K562 (cell line): ENCODE data around the gene MYO3B. TPM values are rescaled to one million over a fixed set of nuclear protein-coding genes. Genes with fewer than 3 reads are reported as not detected.
A peak's percentile ranks its signal among the peaks of the same experiment; 100 is the strongest.

ENCODE experiments used
- ATAC-seq: fragments of 200-7000 bp; cut with Tn5 transposase; 3 replicates; pipeline ENCODE4 v1.9.1; 2020; ENCODE audit warnings: moderate library complexity
- BruUV-seq: library from RNA; stranded (reverse); fragments of 400-500 nt; replicated peaks from 2 replicates; lab custom pipeline; 2021; lab: Mats Ljungman, UMichigan
- CTCF ChIA-PET: fragments of 300-600 bp; formaldehyde crosslinking; extraction: SDS; loops from one replicate; lab custom pipeline; 2021; ENCODE audit warnings: low intra/inter-chr PET ratio; lab: Yijun Ruan, JAX
- POLR2A ChIA-PET: fragments of 300-600, 350-650 bp; sonication (Branson Sonifier 250); formaldehyde crosslinking; extraction: SDS; loops from one replicate; lab custom pipeline; 2021; ENCODE audit warnings: antibody characterized with exemption, inconsistent platforms; lab: Yijun Ruan, JAX
- DNase-seq, 4 experiments: peaks; one replicate each; pipeline versions ENCODE4 v3.0.0 to v3.0.0-alpha.2; 2011 to 2018; ENCODE audit warnings: low spot score in 3 of 4, mixed read lengths in 3 of 4; ENCODE audit errors: extremely low read depth in 1 of 4
- FAIRE-seq: peaks from 2 replicates; lab custom pipeline; 2011; peaks lifted over from hg19 to GRCh38; lab: Jason Lieb, UNC
- H2AFZ ChIP-seq: 2 replicates; pipeline ENCODE4 v1.6.0; 2011; ENCODE audit warnings: low read depth, low read length, control low read depth, inconsistent platforms
- H3K27ac ChIP-seq: fragments of 200-600 bp; 3 replicates; pipeline ENCODE4 v1.8.0; 2011; ENCODE audit warnings: low read depth, mild to moderate bottlenecking, control low read depth, inconsistent platforms, low read length, moderate library complexity, mixed read lengths; ENCODE audit errors: extremely low read depth
- H3K27me3 ChIP-seq, 2 experiments: fragments of 300-600 bp in 1 of 2; 2 replicates in 1 of 2; 3 replicates in 1 of 2; pipeline versions ENCODE4 v1.6.0 to v1.8.0; 2011; ENCODE audit warnings: inconsistent platforms in 2 of 2, low read length in 2 of 2, mild to moderate bottlenecking in 1 of 2, mixed read lengths in 1 of 2, moderate library complexity in 1 of 2; ENCODE audit not compliant: control insufficient read depth in 2 of 2, insufficient read depth in 2 of 2
- H3K36me3 ChIP-seq: fragments of 300-600 bp; 3 replicates; pipeline ENCODE4 v1.8.0; 2011; ENCODE audit warnings: mild to moderate bottlenecking, low read length, inconsistent platforms; ENCODE audit not compliant: control insufficient read depth, insufficient read depth
- H3K4me1 ChIP-seq, 2 experiments: fragments of 200-600 bp in 1 of 2; replicated peaks in 1 of 2; 2 replicates in 1 of 2; 3 replicates in 1 of 2; pipeline versions ENCODE4 v1.5.1 to v1.8.0; 2011; ENCODE audit warnings: inconsistent platforms in 2 of 2, low read length in 2 of 2, mild to moderate bottlenecking in 1 of 2, mixed read lengths in 1 of 2, moderate library complexity in 1 of 2; ENCODE audit not compliant: control insufficient read depth in 2 of 2, insufficient read depth in 2 of 2
- H3K4me2 ChIP-seq: 2 replicates; pipeline ENCODE4 v1.6.1; 2011; ENCODE audit warnings: low read length, control low read depth, inconsistent platforms, mixed read lengths; ENCODE audit not compliant: insufficient read depth
- H3K4me3 ChIP-seq: fragments of 200-600 bp; sonication (generic), shearing (Covaris generic); 2 replicates; pipeline ENCODE4 v1.5.1; 2016; ENCODE audit warnings: control low read depth, inconsistent platforms
- H3K79me2 ChIP-seq: fragments of 200-600 bp; 3 replicates; pipeline ENCODE4 v1.8.0; 2011; ENCODE audit warnings: low read length, inconsistent platforms; ENCODE audit not compliant: control insufficient read depth, insufficient read depth
- H3K9ac ChIP-seq, 2 experiments: 2 replicates each; pipeline versions ENCODE4 v1.6.0 to v1.6.1; 2011; ENCODE audit warnings: low read depth in 2 of 2, low read length in 2 of 2, control low read depth in 1 of 2, inconsistent platforms in 1 of 2, mild to moderate bottlenecking in 1 of 2, mixed read lengths in 1 of 2; ENCODE audit not compliant: insufficient read depth in 1 of 2
- H3K9me1 ChIP-seq: one replicate; pipeline ENCODE4 v1.6.0; 2011; ENCODE audit warnings: inconsistent platforms, mild to moderate bottlenecking, low read length, moderate library complexity; ENCODE audit not compliant: control insufficient read depth, insufficient read depth
- H3K9me3 ChIP-seq: replicated peaks from 2 replicates; pipeline ENCODE4 v1.5.1; 2011; ENCODE audit warnings: low read depth, low read length, inconsistent platforms; ENCODE audit not compliant: control insufficient read depth, insufficient read depth
- H4K20me1 ChIP-seq: replicated peaks from 2 replicates; pipeline ENCODE4 v1.6.1; 2011; ENCODE audit warnings: low read length, inconsistent platforms, mixed read lengths; ENCODE audit not compliant: control insufficient read depth, insufficient read depth
- ELF4 ChIP-seq: fragments of 450-650 bp; formaldehyde crosslinking; IDR thresholded peaks from 2 replicates; pipeline ENCODE4 v1.4.0; 2022; ENCODE audit warnings: missing genetic modification characterization
- MTA1 ChIP-seq: fragments of 450-650 bp; IDR thresholded peaks from 2 replicates; pipeline ENCODE4 v1.6.1; 2017; ENCODE audit warnings: borderline replicate concordance
- MYNN ChIP-seq, 2 experiments: sonication (generic); formaldehyde crosslinking in 1 of 2; IDR thresholded peaks; 2 replicates each; pipeline versions ENCODE4 v1.5.0 to v1.6.1; 2016 to 2020; ENCODE audit warnings: antibody characterized with exemption in 1 of 2, missing genetic modification reagents in 1 of 2
- ZC3H8 ChIP-seq: fragments of 450-650 bp; IDR thresholded peaks from 2 replicates; pipeline ENCODE4 v1.6.1; 2017
- in situ Hi-C: fragments of 300-500 bp; cut with MboI; formaldehyde crosslinking; loops from 4 replicates; pipeline ENCODE4 v1.15.0; 2018; ENCODE audit warnings: inconsistent platforms, mixed read lengths
- intact Hi-C: fragments of 100-400 bp; cut with micrococcal nuclease; formaldehyde crosslinking; loops from 2 replicates; pipeline ENCODE4 v1.14.2; 2022
- polyA plus RNA-seq, 8 experiments: library from polyadenylated mRNA; depleted of rRNA in 4 of 8; stranded (reverse) in 5 of 8; unstranded in 3 of 8; fragments of >200 nt; fragmentation: Nextera tagmentation in 2 of 8; fragmentation: Illumina TruSeq in 1 of 8; extraction: Ambion mirVana in 2 of 8; extraction: Trizol in 1 of 8; gene quantifications; 2 replicates each; pipeline versions ENCODE4 v1.2.1 to v1.2.3, GENCODE V29; 2011 to 2014; ENCODE audit warnings: inconsistent platforms in 1 of 8, missing spikeins in 1 of 8
- total RNA-seq, 7 experiments: library from RNA; depleted of rRNA in 6 of 7; stranded (reverse); fragments of >200 nt in 6 of 7; fragmentation: Illumina TruSeq in 2 of 7; extraction: Trizol in 2 of 7; gene quantifications; 2 replicates each; pipeline versions ENCODE4 v1.2.1 to v1.2.3, GENCODE V29; 2011 to 2021; ENCODE audit warnings: low replicate concordance in 1 of 7
- TF ChIP-seq, protein P1 (sequence below): fragments of 200-600 bp; sonication (generic); IDR thresholded peaks from one replicate; pipeline ENCODE4 v1.6.1; 2012; ENCODE audit warnings: mild to moderate bottlenecking, low read depth, low read length, inconsistent platforms
- TF ChIP-seq, protein P2 (sequence below): fragments of 450-650 bp; formaldehyde crosslinking; conservative IDR thresholded peaks from 2 replicates; pipeline ENCODE4 v1.4.0; 2022; ENCODE audit warnings: mild to moderate bottlenecking, missing genetic modification characterization
- TF ChIP-seq, protein P3 (sequence below): sonication (generic); formaldehyde crosslinking; IDR thresholded peaks from 2 replicates; pipeline ENCODE4 v1.9.0; 2022; ENCODE audit warnings: mild to moderate bottlenecking, missing genetic modification reagents
- TF ChIP-seq, protein P4 (sequence below): IDR thresholded peaks from 2 replicates; pipeline ENCODE4 v1.6.1; 2012; ENCODE audit warnings: low read depth, low read length, improper control_type of control experiment, borderline replicate concordance

The MYO3B gene
- total and polyA plus RNA-seq, 9 of the 15 experiments (the other 6 are each of a cell fraction or from before 2014, with no cell fraction given) = 2.7 to 6.5 (median 3.6) TPM

DNA sequence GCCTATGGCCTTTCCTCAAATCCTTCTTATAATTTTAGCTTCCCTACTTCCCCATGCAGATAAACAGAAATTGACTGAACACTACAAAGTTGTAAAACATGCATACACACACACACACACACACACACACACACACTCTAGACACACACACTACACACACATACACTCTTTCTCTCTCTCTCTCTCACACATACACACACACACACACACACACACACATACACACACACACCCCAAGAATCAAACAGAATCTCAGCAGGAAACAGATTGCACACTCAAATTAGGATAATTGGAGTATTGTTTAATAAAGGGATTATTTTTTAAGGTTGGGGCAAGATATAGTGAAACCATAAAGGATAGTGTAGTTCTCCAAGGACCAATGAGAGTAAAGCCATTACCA lies 385.0 kb downstream of the MYO3B start:
- Histone ChIP-seq H4K20me1 (no peaks in the 10 kb centered on the region), H3K36me3 (no peaks in the 10 kb centered on the region), H2AFZ (no peak overlapping the region), H3K9ac (no peak overlapping the region), H3K27ac (no peak overlapping the region), H3K4me1 (no peaks in the 10 kb centered on the region), H3K9me3 (no peaks in the 10 kb centered on the region), H3K79me2 (no peaks in the 10 kb centered on the region), H3K4me2 (no peak overlapping the region), H3K4me3 (no peak overlapping the region), H3K27me3 (no peaks in the 10 kb centered on the region; a peak in 2 of 5 replicates), H3K9me1 (no peaks in the 10 kb centered on the region)
- no peak for DNase-seq
- no peak for ATAC-seq
- ChIA-PET POLR2A (interaction anchor here (0.6 kb wide), 1 partner anchor 495 kb away, joined by 3 read pairs; no protein-coding TSS in a partner anchor), CTCF (no interaction called here)
- in situ Hi-C loops = no loop called here
- intact Hi-C loops = no loop called here
- BruUV-seq = no TSS peak
- FAIRE-seq = no peak
- TF ChIP-seq, protein P1, sequence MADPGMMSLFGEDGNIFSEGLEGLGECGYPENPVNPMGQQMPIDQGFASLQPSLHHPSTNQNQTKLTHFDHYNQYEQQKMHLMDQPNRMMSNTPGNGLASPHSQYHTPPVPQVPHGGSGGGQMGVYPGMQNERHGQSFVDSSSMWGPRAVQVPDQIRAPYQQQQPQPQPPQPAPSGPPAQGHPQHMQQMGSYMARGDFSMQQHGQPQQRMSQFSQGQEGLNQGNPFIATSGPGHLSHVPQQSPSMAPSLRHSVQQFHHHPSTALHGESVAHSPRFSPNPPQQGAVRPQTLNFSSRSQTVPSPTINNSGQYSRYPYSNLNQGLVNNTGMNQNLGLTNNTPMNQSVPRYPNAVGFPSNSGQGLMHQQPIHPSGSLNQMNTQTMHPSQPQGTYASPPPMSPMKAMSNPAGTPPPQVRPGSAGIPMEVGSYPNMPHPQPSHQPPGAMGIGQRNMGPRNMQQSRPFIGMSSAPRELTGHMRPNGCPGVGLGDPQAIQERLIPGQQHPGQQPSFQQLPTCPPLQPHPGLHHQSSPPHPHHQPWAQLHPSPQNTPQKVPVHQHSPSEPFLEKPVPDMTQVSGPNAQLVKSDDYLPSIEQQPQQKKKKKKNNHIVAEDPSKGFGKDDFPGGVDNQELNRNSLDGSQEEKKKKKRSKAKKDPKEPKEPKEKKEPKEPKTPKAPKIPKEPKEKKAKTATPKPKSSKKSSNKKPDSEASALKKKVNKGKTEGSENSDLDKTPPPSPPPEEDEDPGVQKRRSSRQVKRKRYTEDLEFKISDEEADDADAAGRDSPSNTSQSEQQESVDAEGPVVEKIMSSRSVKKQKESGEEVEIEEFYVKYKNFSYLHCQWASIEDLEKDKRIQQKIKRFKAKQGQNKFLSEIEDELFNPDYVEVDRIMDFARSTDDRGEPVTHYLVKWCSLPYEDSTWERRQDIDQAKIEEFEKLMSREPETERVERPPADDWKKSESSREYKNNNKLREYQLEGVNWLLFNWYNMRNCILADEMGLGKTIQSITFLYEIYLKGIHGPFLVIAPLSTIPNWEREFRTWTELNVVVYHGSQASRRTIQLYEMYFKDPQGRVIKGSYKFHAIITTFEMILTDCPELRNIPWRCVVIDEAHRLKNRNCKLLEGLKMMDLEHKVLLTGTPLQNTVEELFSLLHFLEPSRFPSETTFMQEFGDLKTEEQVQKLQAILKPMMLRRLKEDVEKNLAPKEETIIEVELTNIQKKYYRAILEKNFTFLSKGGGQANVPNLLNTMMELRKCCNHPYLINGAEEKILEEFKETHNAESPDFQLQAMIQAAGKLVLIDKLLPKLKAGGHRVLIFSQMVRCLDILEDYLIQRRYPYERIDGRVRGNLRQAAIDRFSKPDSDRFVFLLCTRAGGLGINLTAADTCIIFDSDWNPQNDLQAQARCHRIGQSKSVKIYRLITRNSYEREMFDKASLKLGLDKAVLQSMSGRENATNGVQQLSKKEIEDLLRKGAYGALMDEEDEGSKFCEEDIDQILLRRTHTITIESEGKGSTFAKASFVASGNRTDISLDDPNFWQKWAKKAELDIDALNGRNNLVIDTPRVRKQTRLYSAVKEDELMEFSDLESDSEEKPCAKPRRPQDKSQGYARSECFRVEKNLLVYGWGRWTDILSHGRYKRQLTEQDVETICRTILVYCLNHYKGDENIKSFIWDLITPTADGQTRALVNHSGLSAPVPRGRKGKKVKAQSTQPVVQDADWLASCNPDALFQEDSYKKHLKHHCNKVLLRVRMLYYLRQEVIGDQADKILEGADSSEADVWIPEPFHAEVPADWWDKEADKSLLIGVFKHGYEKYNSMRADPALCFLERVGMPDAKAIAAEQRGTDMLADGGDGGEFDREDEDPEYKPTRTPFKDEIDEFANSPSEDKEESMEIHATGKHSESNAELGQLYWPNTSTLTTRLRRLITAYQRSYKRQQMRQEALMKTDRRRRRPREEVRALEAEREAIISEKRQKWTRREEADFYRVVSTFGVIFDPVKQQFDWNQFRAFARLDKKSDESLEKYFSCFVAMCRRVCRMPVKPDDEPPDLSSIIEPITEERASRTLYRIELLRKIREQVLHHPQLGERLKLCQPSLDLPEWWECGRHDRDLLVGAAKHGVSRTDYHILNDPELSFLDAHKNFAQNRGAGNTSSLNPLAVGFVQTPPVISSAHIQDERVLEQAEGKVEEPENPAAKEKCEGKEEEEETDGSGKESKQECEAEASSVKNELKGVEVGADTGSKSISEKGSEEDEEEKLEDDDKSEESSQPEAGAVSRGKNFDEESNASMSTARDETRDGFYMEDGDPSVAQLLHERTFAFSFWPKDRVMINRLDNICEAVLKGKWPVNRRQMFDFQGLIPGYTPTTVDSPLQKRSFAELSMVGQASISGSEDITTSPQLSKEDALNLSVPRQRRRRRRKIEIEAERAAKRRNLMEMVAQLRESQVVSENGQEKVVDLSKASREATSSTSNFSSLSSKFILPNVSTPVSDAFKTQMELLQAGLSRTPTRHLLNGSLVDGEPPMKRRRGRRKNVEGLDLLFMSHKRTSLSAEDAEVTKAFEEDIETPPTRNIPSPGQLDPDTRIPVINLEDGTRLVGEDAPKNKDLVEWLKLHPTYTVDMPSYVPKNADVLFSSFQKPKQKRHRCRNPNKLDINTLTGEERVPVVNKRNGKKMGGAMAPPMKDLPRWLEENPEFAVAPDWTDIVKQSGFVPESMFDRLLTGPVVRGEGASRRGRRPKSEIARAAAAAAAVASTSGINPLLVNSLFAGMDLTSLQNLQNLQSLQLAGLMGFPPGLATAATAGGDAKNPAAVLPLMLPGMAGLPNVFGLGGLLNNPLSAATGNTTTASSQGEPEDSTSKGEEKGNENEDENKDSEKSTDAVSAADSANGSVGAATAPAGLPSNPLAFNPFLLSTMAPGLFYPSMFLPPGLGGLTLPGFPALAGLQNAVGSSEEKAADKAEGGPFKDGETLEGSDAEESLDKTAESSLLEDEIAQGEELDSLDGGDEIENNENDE = no peak
- TF ChIP-seq, protein P2, sequence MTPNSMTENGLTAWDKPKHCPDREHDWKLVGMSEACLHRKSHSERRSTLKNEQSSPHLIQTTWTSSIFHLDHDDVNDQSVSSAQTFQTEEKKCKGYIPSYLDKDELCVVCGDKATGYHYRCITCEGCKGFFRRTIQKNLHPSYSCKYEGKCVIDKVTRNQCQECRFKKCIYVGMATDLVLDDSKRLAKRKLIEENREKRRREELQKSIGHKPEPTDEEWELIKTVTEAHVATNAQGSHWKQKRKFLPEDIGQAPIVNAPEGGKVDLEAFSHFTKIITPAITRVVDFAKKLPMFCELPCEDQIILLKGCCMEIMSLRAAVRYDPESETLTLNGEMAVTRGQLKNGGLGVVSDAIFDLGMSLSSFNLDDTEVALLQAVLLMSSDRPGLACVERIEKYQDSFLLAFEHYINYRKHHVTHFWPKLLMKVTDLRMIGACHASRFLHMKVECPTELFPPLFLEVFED = peak; percentile 89
- TF ChIP-seq ELF4 (0 out of 2 replicates have a peak, but pooled peaks have one; percentile 48), MTA1 (no peak), ZC3H8 (no peak), MYNN (IDR thresholded peaks at IDR 0.05) (no peak), MYNN (CRISPR knock-in tag; IDR thresholded peaks at IDR 0.05) (no peak)
- TF ChIP-seq, protein P3, sequence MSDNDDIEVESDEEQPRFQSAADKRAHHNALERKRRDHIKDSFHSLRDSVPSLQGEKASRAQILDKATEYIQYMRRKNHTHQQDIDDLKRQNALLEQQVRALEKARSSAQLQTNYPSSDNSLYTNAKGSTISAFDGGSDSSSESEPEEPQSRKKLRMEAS (CRISPR knock-in tag) = no peak
- TF ChIP-seq, protein P4, sequence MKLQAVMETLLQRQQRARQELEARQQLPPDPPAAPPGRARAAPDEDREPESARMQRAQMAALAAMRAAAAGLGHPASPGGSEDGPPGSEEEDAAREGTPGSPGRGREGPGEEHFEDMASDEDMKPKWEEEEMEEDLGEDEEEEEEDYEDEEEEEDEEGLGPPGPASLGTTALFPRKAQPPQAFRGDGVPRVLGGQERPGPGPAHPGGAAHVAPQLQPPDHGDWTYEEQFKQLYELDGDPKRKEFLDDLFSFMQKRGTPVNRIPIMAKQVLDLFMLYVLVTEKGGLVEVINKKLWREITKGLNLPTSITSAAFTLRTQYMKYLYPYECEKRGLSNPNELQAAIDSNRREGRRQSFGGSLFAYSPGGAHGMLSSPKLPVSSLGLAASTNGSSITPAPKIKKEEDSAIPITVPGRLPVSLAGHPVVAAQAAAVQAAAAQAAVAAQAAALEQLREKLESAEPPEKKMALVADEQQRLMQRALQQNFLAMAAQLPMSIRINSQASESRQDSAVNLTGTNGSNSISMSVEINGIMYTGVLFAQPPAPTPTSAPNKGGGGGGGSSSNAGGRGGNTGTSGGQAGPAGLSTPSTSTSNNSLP = no peak
